ENCODE measurements around the gene CDK1. TPM values are rescaled to one million over a fixed set of nuclear protein-coding genes. Genes with fewer than 3 reads are reported as not detected.
A peak's percentile ranks its signal among the peaks of the same experiment; 100 is the strongest.

Gene CDK1
- total and polyA plus RNA-seq, 2 donors (not counting 1 experiment from before 2014, with no cell fraction given) = 0.54 to 0.71 TPM

DNA sequence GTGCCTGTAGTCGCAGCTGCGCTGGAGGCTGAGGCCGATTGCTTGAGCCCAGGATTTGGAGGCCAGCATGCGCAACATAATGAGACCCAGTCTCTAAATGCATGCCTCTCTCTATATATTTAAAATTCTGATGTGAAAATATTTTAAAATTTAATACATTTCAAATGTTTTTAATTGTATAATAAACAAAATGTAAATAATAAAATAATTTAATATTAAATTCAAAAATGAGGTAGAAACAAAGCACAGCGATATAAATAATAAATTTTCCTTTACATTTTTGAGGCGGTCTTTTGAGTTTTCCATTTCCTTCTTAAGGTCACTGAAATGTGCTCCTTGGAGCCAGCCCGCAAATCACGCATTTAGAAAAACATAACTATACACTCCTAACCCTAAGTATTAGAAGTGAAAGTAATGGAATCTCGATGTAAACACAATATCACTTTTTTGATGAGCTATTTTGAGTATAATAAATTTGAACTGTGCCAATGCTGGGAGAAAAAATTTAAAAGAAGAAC is 523 bp upstream of the CDK1 start:
- ATAC-seq (ENCODE audit: low read depth) = no peak

More for the DNA sequence above, 523 bp upstream of the CDK1 start:
- Histone ChIP-seq H3K27ac (ENCODE audit: low read length in 2 of 2) (no peak overlapping the region), H3K4me1 (ENCODE audit: control insufficient read depth in 2 of 2, insufficient read depth in 2 of 2, low read length in 2 of 2) (peaks cover 9% of the 10 kb centered on the region in 2 donors), H3K4me3 (ENCODE audit: control extremely low read depth in 1 of 5, extremely low read depth in 1 of 5, insufficient read depth in 1 of 5, low read depth in 2 of 5, low read length in 4 of 5) (peak overlapping the region; percentile 45 to 77 (median 56)), H3K4me2 (replicated peaks; ENCODE audit: low read depth, low read length, poor library complexity, severe bottlenecking) (peak overlapping the region; percentile 93), H3K9ac (ENCODE audit: low read length) (peak overlapping the region; percentile 79), H3K36me3 (replicated peaks in 1 of 2; ENCODE audit: control extremely low read depth in 1 of 2, control insufficient read depth in 1 of 2, extremely low read depth in 1 of 2, insufficient read depth in 2 of 2, low read length in 1 of 2) (no peaks in the 10 kb centered on the region), H3K27me3 (replicated peaks in 1 of 4; ENCODE audit: control extremely low read depth in 1 of 4, control insufficient read depth in 3 of 4, insufficient read depth in 4 of 4, low read length in 3 of 4) (no peaks in the 10 kb centered on the region), H3K9me3 (ENCODE audit: control extremely low read depth in 1 of 3, control insufficient read depth in 2 of 3, insufficient read depth in 1 of 3, low read length in 2 of 3) (no peaks in the 10 kb centered on the region), H4K20me1 (ENCODE audit: control insufficient read depth, insufficient read depth, low read length, poor library complexity, severe bottlenecking) (no peaks in the 10 kb centered on the region), H3K79me2 (ENCODE audit: control insufficient read depth, insufficient read depth, low read length) (peaks cover 3% of the 10 kb centered on the region), H2AFZ (ENCODE audit: insufficient read depth, low read depth, low read length, poor library complexity, severe bottlenecking) (peak overlapping the region; percentile 91)
- intact Hi-C loops (cut with micrococcal nuclease) = loop anchor here (1.0 to 2.0 kb wide), 5 partner anchors 45 to 871 kb away; partner anchors contain the start of genes CCDC6 and RHOBTB1
- Mint-ChIP-seq H3K4me3 (peak overlapping the region; percentile 98), H3K27me3 (no peaks in the 10 kb centered on the region), H3K9me3 (ENCODE audit: insufficient read depth) (no peaks in the 10 kb centered on the region), H3K4me1 (peaks cover 13% of the 10 kb centered on the region), H3K27ac (peak overlapping the region; percentile 75)
- no peak for DNase-seq
- TF ChIP-seq EZH2 (IDR thresholded peaks at IDR 0.05; ENCODE audit: borderline replicate concordance, insufficient read depth, low read depth, low read length, poor library complexity, severe bottlenecking) = no peak
- TF ChIP-seq, protein P1, sequence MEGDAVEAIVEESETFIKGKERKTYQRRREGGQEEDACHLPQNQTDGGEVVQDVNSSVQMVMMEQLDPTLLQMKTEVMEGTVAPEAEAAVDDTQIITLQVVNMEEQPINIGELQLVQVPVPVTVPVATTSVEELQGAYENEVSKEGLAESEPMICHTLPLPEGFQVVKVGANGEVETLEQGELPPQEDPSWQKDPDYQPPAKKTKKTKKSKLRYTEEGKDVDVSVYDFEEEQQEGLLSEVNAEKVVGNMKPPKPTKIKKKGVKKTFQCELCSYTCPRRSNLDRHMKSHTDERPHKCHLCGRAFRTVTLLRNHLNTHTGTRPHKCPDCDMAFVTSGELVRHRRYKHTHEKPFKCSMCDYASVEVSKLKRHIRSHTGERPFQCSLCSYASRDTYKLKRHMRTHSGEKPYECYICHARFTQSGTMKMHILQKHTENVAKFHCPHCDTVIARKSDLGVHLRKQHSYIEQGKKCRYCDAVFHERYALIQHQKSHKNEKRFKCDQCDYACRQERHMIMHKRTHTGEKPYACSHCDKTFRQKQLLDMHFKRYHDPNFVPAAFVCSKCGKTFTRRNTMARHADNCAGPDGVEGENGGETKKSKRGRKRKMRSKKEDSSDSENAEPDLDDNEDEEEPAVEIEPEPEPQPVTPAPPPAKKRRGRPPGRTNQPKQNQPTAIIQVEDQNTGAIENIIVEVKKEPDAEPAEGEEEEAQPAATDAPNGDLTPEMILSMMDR (IDR thresholded peaks at IDR 0.05) = no peak
- no CpG with 5 or more reads among the region's 9 CpGs for WGBS (ENCODE audit: insufficient coverage)
- CTCF ChIA-PET = interaction anchor here (0.9 to 1.4 kb wide), 2 partner anchors 9 to 10 kb away, joined by 3 to 4 read pairs; no protein-coding TSS in a partner anchor
- POLR2A ChIA-PET = no interaction called here

Measured in B cell (primary cell).